Activated B cell treated with CpG ODN at 0.5 μM for 24 hours (primary cell): Measurements from ENCODE around the gene CLK4. TPM values are rescaled to one million over a fixed set of nuclear protein-coding genes. Genes with fewer than 3 reads are reported as not detected.

Source experiments
- ATAC-seq: fragments of 200-7000 bp; cut with Tn5 transposase; one replicate; pipeline ENCODE4 v1.10.0; 2021; ENCODE audit warnings: low read depth, mild to moderate bottlenecking, moderate library complexity
- CTCF ChIA-PET: fragments of 350-600 bp; sonication (Branson Sonifier 250); formaldehyde crosslinking; loops from one replicate; lab custom pipeline; 2021; ENCODE audit warnings: antibody characterized with exemption; lab: Charles Lee
- POLR2A ChIA-PET: fragments of 350-600 bp; sonication (Branson Sonifier 250); formaldehyde crosslinking; loops from one replicate; lab custom pipeline; 2021; ENCODE audit warnings: antibody characterized with exemption; lab: Charles Lee
- DNase-seq: peaks from one replicate; pipeline ENCODE4 v3.0.0; 2022
- H3K27ac Mint-ChIP-seq: one replicate; pipeline ENCODE4 v1.8.0; 2020; ENCODE audit warnings: mixed read lengths
- H3K27me3 Mint-ChIP-seq: one replicate; pipeline ENCODE4 v1.8.0; 2021; ENCODE audit warnings: mixed read lengths
- H3K36me3 Mint-ChIP-seq: one replicate; pipeline ENCODE4 v1.8.0; 2021; ENCODE audit warnings: low read depth, mixed read lengths
- H3K4me1 Mint-ChIP-seq: one replicate; pipeline ENCODE4 v1.8.0; 2021; ENCODE audit warnings: mixed read lengths
- H3K4me3 Mint-ChIP-seq: one replicate; pipeline ENCODE4 v1.8.0; 2020; ENCODE audit warnings: mild to moderate bottlenecking, mixed read lengths
- H3K9me3 Mint-ChIP-seq: one replicate; pipeline ENCODE4 v1.8.0; 2020; ENCODE audit warnings: mixed read lengths
- CTCF ChIP-seq: fragments of 200-600 bp; IDR thresholded peaks from one replicate; pipeline ENCODE4 v1.8.0; 2022; ENCODE audit warnings: antibody characterized with exemption, mild to moderate bottlenecking
- intact Hi-C: fragments of 100-400 bp; cut with micrococcal nuclease; formaldehyde crosslinking; loops from one replicate; pipeline ENCODE4 v1.15.1; 2024
- total RNA-seq: library from RNA; stranded (reverse); gene quantifications from 2 replicates; pipeline ENCODE4 v1.2.3, GENCODE V29; 2022

CLK4 gene
- total RNA-seq, 1 donor from 2014 or later, result 65.3 TPM

GRCh38 chr5:178625679-178626483 lies 969 bp downstream of the CLK4 start:
- peaks cover 54% of the 10 kb centered on the region for H3K4me1 Mint-ChIP-seq
- H3K27ac Mint-ChIP-seq, result peak overlapping the region; percentile 98
- no peaks in the 10 kb centered on the region for H3K9me3 Mint-ChIP-seq
- ChIA-PET CTCF (no interaction called here), POLR2A (interaction anchor here (0.6 to 3.1 kb wide), 10 partner anchors 12 to 1092 kb away, joined by 3 to 27 read pairs (median 5); partner anchors contain the start of genes HNRNPAB, HNRNPH1, ZNF354A and ZNF354B)
- no peak for ATAC-seq
- no peak for TF ChIP-seq CTCF
- no peak for DNase-seq
- intact Hi-C loops, result loop anchor here (2.0 to 10.0 kb wide), 8 partner anchors 233 to 1866 kb away; partner anchors contain the start of genes CNOT6, HNRNPAB, MAML1 and MAPK9
- H3K4me3 Mint-ChIP-seq, result peak overlapping the region; percentile 98
- peaks cover 29% of the 10 kb centered on the region for H3K36me3 Mint-ChIP-seq
- no peaks in the 10 kb centered on the region for H3K27me3 Mint-ChIP-seq

- POLR2A ChIA-PET, result interaction anchor here (0.6 to 3.1 kb wide), 8 partner anchors 13 to 1953 kb away, joined by 3 to 27 read pairs (median 5); partner anchors contain the start of genes HNRNPH1 and ZNF354A
- CTCF ChIA-PET, result interaction anchor here (0.9 kb wide), 1 partner anchor 106 kb away, joined by 5 read pairs; the partner anchor contains the start of gene ZNF354A
- Mint-ChIP-seq H3K27me3 (no peaks in the 10 kb centered on the region), H3K9me3 (no peaks in the 10 kb centered on the region), H3K27ac (peak overlapping the region; percentile 98), H3K4me3 (peak overlapping the region; percentile 98), H3K36me3 (peaks cover 39% of the 10 kb centered on the region), H3K4me1 (peaks cover 53% of the 10 kb centered on the region)
- ATAC-seq, result no peak
- intact Hi-C loops, result loop anchor here (5.0 to 10.0 kb wide), 6 partner anchors 420 to 1867 kb away; partner anchors contain the start of genes CNOT6, HNRNPAB, MAML1 and MAPK9
- no peak for DNase-seq
- no peak for TF ChIP-seq CTCF
Measured at GRCh38 chr5:178624631-178625546, 2.0 kb downstream of the CLK4 start.

GRCh38 chr5:178622679-178623247 lies 4.1 kb downstream of the CLK4 start:
- intact Hi-C loops, result loop anchor here (10.0 kb wide), 2 partner anchors 418 to 1112 kb away; partner anchors contain the start of genes HNRNPAB and MAML1
- H3K27ac Mint-ChIP-seq, result no peak overlapping the region
- no peaks in the 10 kb centered on the region for H3K27me3 Mint-ChIP-seq
- peaks cover 55% of the 10 kb centered on the region for H3K4me1 Mint-ChIP-seq
- TF ChIP-seq CTCF, result no peak
- H3K9me3 Mint-ChIP-seq, result no peaks in the 10 kb centered on the region
- H3K4me3 Mint-ChIP-seq, result no peak overlapping the region
- H3K36me3 Mint-ChIP-seq, result peaks cover 58% of the 10 kb centered on the region
- no peak for ATAC-seq
- no peak for DNase-seq
- CTCF ChIA-PET, result interaction anchor here (1.6 kb wide), 1 partner anchor 388 kb away, joined by 3 read pairs; no protein-coding TSS in a partner anchor
- POLR2A ChIA-PET, result interaction anchor here (0.6 kb wide), 1 partner anchor 979 kb away, joined by 3 read pairs; no protein-coding TSS in a partner anchor

- peaks cover 70% of the 10 kb centered on the region for H3K36me3 Mint-ChIP-seq
- intact Hi-C loops, result no loop called here
- CTCF ChIA-PET, result no interaction called here
Measured at GRCh38 chr5:178619390-178619789, 7.5 kb downstream of the CLK4 start.

More at GRCh38 chr5:178619390-178619789, 7.5 kb downstream of the CLK4 start:
- Mint-ChIP-seq H3K27me3 (no peaks in the 10 kb centered on the region), H3K4me1 (peaks cover 34% of the 10 kb centered on the region), H3K9me3 (no peaks in the 10 kb centered on the region), H3K27ac (no peak overlapping the region), H3K4me3 (no peak overlapping the region)
- POLR2A ChIA-PET, result no interaction called here
- DNase-seq, result no peak
- TF ChIP-seq CTCF, result no peak
- no peak for ATAC-seq
